HG02884 (cell line): ENCODE data around the gene OLR1.
"Not testable (repeated sequence)": the region's sequence is repeated elsewhere in the genome, so short reads cannot be mapped to it uniquely, and the experiment has no call there.

Source experiments
- ATAC-seq: cut with Tn5 transposase; IDR thresholded peaks from one replicate; pipeline ENCODE4 v1.9.1; 2021; ENCODE audit warnings: mild to moderate bottlenecking, moderate library complexity; ENCODE audit not compliant: unreplicated experiment

The OLR1 gene

GRCh38 chr12:10191865-10192264, 19.9 kb upstream of the OLR1 start:
- ATAC-seq: no peak

GRCh38 chr12:10190558-10191388, 18.8 kb upstream of the OLR1 start:
- peak; percentile 88 for ATAC-seq

DNA sequence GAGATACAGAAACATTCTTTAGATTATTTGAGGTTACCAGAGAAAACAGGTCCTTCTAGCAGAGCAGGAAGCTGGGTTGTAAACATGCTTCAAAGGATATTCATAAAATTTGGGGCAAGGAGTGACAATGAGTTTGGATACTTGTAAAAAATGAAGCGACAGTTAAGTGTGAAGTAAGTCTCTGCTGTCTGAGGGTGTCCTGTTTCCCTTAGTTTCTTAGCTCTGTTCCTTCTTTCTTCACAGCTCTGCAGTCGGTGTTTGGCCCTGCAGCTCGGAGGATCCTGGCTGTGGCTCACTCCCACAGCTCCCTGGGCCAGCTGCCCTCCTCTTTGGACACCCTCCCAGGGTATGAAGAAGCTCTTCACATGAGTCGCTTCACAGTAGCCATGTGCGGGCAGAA, 17.7 kb upstream of the OLR1 start:
- no peak for ATAC-seq

- ATAC-seq: not testable (repeated sequence)
Observed at GRCh38 chr12:10186958-10187357, 15.0 kb upstream of the OLR1 start.

DNA sequence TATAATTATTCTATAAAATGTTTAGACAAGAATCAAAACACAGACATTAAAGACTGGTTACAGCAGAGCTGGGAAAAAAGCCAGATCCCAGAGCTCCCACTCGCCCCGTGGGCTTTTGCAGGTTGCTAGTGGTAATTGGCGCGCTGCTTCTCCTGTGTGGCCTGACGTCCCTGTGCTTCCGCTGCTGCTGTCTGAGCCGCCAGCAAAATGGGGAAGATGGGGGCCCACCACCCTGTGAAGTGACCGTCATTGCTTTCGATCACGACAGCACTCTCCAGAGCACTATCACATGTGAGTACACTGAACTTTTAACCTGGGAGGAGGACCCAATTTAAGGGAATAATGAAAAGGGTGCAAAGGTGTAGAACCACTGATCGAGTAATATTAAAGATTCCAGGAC, 14.4 kb upstream of the OLR1 start:
- no peak for ATAC-seq

DNA sequence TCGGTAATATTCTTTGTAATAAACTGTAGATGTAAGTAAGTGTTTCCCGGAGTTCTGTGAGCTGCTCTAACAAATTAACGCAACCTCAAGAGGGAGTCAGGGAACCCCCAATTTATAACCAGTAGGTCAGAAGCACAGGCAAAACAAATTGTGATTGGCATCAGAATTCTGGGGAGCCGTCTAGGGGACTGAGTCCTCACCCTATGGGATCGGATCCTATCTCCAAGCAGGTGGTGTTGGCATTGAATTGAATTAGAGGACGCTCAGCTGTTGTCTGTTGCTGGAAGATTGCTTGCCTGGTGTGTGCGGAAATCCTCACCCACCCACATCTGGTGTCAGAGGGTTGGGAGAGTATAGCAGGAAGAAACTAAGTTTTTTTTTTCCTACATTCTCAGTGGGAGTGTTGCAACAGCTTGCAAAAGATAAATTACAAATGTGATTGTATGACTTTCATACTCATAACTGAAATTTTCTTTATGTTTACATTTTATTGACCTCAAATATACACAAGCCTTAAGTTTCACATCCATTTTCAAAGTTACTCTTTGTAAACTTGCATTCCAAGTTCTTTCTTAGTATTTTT, 12.4 kb upstream of the OLR1 start:
- no peak for ATAC-seq

- no peak for ATAC-seq
Observed at GRCh38 chr12:10182354-10183049, 10.6 kb upstream of the OLR1 start.

GRCh38 chr12:10179776-10180181, 7.8 kb upstream of the OLR1 start:
- ATAC-seq: no peak

GRCh38 chr12:10178821-10179220, 6.9 kb upstream of the OLR1 start, which contains the start of gene TMEM52B:
TSS of gene TMEM52B (plus strand) at chr12:10179032. CDS start at chr12:10179575, 543 bp downstream.
- ATAC-seq: no peak

DNA sequence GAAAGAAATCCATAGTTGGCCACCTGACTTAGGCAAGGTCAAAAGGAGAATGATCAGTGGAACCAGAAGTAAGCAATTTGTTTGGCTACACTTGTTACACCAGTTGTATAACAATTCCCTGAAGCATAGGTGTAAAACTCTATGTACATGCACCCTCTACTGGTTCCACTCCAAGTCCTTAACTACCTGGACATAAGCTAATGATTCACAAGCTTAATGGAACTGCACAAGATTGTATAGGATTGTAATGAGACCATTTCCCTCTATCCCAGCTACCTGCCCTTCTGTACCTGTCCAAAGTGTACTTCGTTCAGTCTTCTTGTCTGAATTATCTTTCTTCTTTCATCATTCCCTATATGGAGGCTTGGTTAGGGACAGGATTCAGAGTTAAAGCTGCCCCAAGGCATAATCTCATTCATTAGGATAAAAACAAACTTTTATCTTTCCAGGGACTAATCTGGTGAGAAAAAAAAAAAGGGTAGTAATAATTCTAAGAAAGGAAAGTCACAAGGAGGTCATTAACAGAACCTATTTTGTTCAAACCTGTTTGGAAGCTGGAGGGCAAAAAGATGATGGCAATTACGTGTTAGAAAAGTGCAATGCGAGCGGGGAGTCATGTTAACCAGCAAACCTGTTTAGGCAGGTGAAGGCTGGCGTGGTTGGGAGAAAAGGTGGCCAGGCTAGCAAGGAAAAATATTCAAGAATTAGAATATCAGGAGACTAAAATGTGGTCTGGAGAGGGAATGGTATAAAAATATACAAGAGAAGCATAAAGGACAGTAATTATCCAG, 4.1 kb upstream of the OLR1 start:
- ATAC-seq: no peak

- ATAC-seq: no peak
Observed at GRCh38 chr12:10174986-10175614, 3.2 kb upstream of the OLR1 start.

- ATAC-seq: no peak
Observed at GRCh38 chr12:10170216-10170615, 1.7 kb downstream of the OLR1 start.

DNA sequence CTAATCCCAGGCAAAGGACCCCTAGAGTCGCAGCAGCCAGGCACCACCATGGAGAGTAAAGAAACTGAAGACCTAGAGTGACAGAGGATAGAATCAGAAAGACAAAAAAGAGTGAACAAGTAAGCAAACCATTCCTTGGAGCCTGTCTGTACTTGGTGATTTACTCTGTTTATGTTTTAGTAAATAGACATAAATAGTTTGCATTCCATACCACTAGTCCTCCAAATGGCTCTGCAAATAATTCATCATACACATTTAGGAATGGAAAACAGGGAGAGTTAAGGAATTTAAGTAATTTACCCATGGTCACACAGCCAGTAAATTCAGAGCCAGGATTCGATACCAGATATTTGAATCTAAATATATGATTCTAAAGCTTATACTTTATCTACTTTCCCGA, 2.8 kb downstream of the OLR1 start:
- ATAC-seq: no peak

DNA sequence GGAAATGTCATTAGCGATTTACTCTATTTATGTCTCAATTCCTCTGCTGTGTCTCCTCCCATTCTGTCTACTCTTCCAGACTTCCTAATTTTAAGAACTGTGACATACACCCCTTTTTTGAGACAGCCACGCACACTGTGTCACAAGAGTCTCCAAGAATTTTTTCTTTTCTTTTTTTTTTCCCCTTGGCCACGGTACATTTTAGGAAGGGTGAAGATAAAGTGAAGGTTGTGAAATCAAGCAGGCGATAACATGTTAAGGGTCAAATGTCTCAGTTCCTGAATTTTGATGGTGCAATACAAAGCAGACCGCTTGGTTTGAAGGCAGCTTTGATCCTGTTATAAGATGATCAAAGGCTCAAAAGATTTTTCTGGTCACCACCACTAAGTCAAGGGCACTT, 4.3 kb downstream of the OLR1 start:
- ATAC-seq: no peak

DNA sequence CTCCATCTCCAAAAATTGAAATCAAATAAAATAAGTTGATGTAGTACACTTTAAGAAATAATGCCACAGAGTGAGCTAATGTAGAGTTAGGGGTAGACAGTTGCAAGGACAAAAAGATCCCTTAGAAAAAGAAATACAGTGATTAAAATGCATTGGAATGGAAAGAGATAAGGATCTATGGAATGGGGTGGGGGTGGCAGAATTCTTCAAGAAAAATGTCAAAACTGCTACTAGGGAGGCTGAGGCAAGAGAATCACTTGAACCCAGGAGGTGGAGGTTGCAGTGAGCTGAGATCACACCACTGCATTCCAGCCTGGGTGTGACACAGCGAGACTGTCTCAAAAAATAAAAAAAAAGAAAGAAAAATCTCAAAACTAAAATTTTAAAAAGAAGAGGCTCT, 6.5 kb downstream of the OLR1 start:
- no peak for ATAC-seq

- ATAC-seq: no peak
Observed at GRCh38 chr12:10163084-10163483, 8.8 kb downstream of the OLR1 start.

DNA sequence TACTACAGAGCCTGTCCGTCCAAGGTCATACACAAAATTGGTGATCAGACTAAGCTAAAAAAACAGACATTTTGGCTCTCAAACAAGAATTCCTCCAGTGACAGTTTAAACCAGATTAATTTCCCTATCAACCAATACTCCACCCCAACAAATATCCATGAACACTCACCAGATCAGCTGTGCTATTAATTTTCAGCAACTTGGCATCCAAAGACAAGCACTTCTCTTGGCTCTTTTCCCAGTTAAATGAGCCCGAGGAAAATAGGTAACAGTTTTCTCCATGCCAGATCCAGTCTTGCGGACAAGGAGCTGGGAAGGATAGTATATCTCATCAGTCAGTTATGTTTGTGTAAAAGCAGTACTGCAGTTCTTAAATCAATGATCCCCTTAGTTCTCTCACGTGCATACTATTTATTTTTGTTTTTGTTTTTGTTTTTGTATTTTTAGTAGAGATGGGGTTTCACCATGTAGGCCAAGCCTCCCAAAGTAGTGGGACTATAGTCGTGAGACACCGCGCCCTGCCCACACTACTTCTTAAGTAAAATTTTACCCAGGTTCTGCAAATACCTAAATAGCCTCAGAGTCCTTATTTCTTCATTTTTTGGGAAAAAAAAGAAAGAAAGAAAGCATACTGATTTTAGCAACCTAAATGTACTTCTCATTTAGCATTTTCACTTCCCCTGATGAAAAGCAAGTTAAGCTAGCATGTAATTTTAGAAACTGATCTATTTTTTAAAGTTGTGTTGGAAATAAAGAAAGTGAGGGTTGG, 11.1 kb downstream of the OLR1 start:
- ATAC-seq: no peak

- ATAC-seq: no peak
Observed at GRCh38 chr12:10159280-10159679, 12.7 kb downstream of the OLR1 start.

GRCh38 chr12:10158406-10158805, 13.5 kb downstream of the OLR1 start:
- no peak for ATAC-seq

GRCh38 chr12:10155966-10156365, 16.0 kb downstream of the OLR1 start:
- ATAC-seq: no peak
